ENCODE measurements around the gene CNTNAP2.

The CNTNAP2 gene

DNA sequence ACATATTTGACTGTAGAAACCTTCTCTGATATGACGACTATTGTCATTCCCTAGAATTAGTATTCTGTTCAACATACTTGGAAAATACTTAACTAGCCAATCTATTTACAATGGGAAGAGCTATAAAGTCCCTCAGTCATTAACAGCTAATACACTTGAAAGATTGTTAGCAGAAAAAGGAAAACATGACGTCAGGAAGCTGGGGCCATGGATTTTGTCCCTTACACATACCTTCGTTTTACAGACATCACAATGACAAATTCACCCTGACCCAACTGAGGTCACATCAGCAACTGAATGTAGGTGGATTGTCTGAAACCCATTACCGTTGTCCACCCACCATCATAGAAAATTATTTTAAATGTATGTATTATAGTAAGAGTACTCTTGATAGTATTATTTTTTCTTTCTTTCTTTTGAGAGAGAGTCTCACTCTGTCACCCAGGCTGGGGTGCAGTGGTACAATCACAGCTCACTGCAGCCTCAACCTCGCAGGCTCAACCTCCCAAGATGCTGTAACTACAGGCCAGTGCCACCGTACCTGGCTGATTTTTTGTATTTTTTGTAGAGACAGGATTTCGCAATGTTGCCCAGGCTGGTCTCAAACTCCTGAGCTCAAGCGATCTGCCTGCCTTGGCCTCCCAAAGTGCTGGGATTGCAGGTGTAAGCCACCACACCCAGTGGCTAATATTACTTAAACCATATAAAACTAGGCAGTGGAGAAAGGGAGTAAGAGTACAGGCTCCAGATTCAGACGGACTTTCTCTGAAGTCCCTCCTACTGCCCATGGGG is 1977.0 kb downstream of the CNTNAP2 start:
- TF ChIP-seq POLR2A (IDR thresholded peaks at IDR 0.05; ENCODE audit: low read length) (no peak), GATA1 (IDR thresholded peaks at IDR 0.05; ENCODE audit: low read depth, low read length) (no peak)

DNA sequence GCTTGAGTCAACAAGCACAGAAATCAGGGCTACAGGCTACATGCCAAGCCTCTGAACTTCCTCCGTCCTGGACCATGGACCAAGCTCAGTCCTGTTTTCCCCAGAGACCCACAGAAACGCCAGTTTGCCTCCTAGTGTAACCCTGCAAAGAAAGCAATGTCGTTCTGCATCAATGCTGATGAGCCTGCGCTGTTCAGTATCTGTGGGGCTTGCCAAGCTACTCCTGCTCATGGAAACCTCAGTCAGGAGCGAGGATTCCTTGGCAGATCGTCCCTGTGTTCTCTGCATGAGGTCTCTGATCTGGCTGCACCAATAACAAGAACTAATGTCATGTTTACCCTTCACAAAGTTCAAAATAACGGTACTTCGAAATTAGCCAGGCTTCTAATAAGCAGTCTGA is 1978.5 kb downstream of the CNTNAP2 start:
- DNase-seq: no peak
- TF ChIP-seq GATA1 (IDR thresholded peaks at IDR 0.05; ENCODE audit: low read depth, low read length) (no peak), POLR2A (IDR thresholded peaks at IDR 0.05; ENCODE audit: low read length) (no peak)

More for the DNA sequence above, 1977.0 kb downstream of the CNTNAP2 start:
- DNase-seq: no peak

- DNase-seq: no peak
- TF ChIP-seq POLR2A (IDR thresholded peaks at IDR 0.05; ENCODE audit: low read length) (no peak), GATA1 (IDR thresholded peaks at IDR 0.05; ENCODE audit: low read depth, low read length) (no peak)
Observed at GRCh38 chr7:148104136-148104716, 1987.6 kb downstream of the CNTNAP2 start.

DNA sequence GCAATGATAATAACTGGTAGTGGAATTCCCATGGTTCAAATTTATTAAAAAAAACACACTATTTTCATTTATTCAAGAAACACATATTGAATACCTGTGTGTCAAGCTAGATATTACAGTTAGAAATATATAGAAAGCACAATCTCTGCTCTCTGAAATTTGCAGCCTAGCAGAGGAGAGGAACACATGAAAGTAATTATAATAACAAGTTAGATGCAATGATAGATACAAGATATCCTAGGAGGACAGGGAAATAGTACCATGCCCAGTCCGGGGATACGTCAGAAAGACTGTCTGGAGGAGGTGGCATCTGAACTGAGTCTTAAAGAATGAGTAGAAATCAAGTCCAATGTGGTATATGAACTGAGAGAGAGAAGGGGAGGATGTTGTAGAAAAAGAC is 1988.3 kb downstream of the CNTNAP2 start:
- TF ChIP-seq POLR2A (IDR thresholded peaks at IDR 0.05; ENCODE audit: low read length) (no peak), GATA1 (IDR thresholded peaks at IDR 0.05; ENCODE audit: low read depth, low read length) (no peak)
- DNase-seq: no peak

- TF ChIP-seq POLR2A (IDR thresholded peaks at IDR 0.05; ENCODE audit: low read length) (no peak), GATA1 (IDR thresholded peaks at IDR 0.05; ENCODE audit: low read depth, low read length) (no peak)
- no peak for DNase-seq
Observed at GRCh38 chr7:148105853-148106252, 1989.3 kb downstream of the CNTNAP2 start.

- TF ChIP-seq POLR2A (IDR thresholded peaks at IDR 0.05; ENCODE audit: low read length): no peak
- TF ChIP-seq GATA1 (IDR thresholded peaks at IDR 0.05; ENCODE audit: low read depth, low read length): no peak
- DNase-seq: no peak
Observed at GRCh38 chr7:148107443-148108127, 1991.0 kb downstream of the CNTNAP2 start.

GRCh38 chr7:148108381-148108780 is 1991.8 kb downstream of the CNTNAP2 start:
- no peak for TF ChIP-seq POLR2A (IDR thresholded peaks at IDR 0.05; ENCODE audit: low read length)
- no peak for TF ChIP-seq GATA1 (IDR thresholded peaks at IDR 0.05; ENCODE audit: low read depth, low read length)
- DNase-seq: no peak

DNA sequence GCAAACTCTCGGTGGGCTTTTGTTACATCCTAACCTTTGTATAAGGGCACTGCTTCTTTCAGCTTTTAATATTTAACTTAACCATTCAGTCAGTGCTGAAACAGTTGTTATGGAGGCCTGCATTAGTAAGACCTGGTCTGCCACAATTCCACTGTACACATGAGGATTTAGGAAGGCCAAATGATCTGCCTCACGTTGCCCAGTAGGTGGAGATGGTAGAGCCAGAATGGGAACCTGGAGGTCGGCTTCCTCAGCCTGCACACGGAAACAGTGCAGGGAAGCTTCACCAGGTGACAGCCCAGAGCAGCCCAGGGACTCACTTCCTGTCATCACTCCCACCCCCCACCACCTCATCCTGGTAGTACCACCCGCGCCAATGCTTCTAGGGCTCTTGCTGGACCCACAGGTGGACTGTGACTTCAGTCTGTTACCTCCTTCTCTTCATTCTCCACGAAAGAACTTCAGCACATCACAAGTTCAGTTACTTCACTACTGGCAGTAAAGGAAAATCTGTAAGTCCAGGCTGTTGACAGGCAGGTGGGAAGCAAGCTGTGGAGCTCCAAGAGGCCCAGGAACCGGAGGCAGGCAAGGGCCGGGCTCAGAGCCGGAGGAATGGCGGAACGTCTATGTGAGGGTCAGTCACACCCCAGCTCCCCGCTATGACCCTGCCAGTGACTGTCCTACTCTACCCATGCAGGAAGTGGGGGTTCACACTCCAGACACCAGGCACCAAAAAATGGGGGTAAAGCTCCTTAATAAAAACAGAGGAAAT is 1993.7 kb downstream of the CNTNAP2 start:
- TF ChIP-seq GATA1 (IDR thresholded peaks at IDR 0.05; ENCODE audit: low read depth, low read length) (no peak), POLR2A (IDR thresholded peaks at IDR 0.05; ENCODE audit: low read length) (no peak)
- no peak for DNase-seq

DNA sequence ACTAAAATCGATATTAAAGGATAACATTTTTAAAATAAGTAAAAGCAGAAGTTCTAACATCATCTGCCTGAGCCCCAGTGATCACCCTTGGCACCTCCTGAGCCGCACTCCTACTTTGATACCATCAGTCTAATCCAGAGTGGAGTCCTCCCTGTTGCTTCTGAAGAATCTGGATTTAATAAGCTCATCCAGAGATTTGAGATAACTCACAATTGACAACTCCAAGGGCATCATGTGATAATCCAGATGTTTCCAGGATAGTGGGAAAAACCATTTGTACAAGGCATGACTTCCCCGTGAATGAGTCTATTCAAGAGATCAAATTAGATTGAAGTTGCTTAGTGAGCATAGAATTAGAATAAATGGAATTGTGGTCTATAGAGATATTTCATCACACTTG is 1998.2 kb downstream of the CNTNAP2 start:
- TF ChIP-seq POLR2A (IDR thresholded peaks at IDR 0.05; ENCODE audit: low read length) (no peak), GATA1 (IDR thresholded peaks at IDR 0.05; ENCODE audit: low read depth, low read length) (no peak)
- no peak for DNase-seq

GRCh38 chr7:148115308-148115707 is 1998.7 kb downstream of the CNTNAP2 start:
- no peak for TF ChIP-seq GATA1 (IDR thresholded peaks at IDR 0.05; ENCODE audit: low read depth, low read length)
- TF ChIP-seq POLR2A (IDR thresholded peaks at IDR 0.05; ENCODE audit: low read length): no peak
- DNase-seq: no peak

GRCh38 chr7:148116195-148116594 is 1999.6 kb downstream of the CNTNAP2 start:
- TF ChIP-seq POLR2A (IDR thresholded peaks at IDR 0.05; ENCODE audit: low read length) (no peak), GATA1 (IDR thresholded peaks at IDR 0.05; ENCODE audit: low read depth, low read length) (no peak)
- DNase-seq: no peak

DNA sequence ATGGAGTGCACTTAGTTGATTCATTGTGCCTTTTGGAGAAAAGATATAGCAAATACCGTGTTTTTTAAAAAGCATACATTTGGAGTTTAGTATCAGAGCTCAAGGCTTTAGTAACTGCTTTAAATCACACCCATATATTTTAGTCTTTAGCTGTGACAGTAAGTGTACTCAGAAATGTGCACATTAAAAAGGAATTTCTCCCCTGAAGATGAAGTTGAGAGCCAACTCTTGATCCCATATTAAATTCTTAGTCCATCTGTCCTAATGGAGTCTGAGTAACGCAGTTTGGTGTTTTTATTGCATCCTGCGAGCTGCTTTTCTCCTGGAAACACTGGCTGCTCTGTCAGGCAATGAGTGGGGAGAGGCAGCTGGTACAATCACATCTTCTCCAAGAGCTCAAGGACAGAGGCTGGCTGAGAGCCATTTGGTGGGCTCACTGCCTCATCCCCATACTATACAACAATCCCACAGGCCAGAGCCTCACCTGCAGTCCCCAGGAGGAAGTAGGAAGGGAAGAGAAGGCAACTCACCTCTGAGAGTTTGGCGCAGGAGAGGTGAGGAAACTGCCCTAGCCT is 2000.3 kb downstream of the CNTNAP2 start:
- no peak for TF ChIP-seq GATA1 (IDR thresholded peaks at IDR 0.05; ENCODE audit: low read depth, low read length)
- TF ChIP-seq POLR2A (IDR thresholded peaks at IDR 0.05; ENCODE audit: low read length): no peak
- DNase-seq: no peak

DNA sequence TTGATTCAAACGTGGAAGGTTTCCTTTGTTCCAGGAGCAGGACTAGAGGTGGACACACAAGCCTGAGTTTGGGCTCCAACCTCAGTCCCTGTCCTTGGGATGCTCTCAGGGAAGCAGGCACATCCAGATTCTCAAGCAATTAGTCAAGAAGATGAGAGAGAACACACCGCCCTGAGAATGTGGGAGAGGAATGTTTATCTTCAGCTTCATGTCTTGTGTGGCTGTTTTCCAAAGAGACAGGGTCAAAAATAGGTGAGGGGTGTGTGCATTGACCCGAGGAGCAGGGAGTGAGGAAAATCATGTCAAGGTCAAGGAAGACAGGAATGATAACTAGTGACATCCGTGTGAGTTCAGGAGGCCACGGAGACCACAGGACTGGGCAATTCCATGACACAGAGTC is 2001.8 kb downstream of the CNTNAP2 start:
- TF ChIP-seq GATA1 (IDR thresholded peaks at IDR 0.05; ENCODE audit: low read depth, low read length): no peak
- TF ChIP-seq POLR2A (IDR thresholded peaks at IDR 0.05; ENCODE audit: low read length): no peak
- no peak for DNase-seq
